Ishikawa (cell line): ENCODE data around the gene HIPK1.

Experiments
- CEBPB ChIP-seq: IDR thresholded peaks from 2 replicates; pipeline ENCODE4 v1.6.1; 2012
- EGR1 ChIP-seq: IDR thresholded peaks from 2 replicates; pipeline ENCODE4 v1.6.1; 2012
- EP300 ChIP-seq: IDR thresholded peaks from 2 replicates; pipeline ENCODE4 v1.6.1; 2012; ENCODE audit warnings: borderline replicate concordance
- FOXM1 ChIP-seq: IDR thresholded peaks from 2 replicates; pipeline ENCODE4 v1.6.1; 2012; ENCODE audit warnings: low read depth, borderline replicate concordance
- NFIC ChIP-seq: IDR thresholded peaks from 2 replicates; pipeline ENCODE4 v1.6.1; 2012
- RAD21 ChIP-seq: IDR thresholded peaks from 2 replicates; pipeline ENCODE4 v1.6.1; 2012; ENCODE audit warnings: low read depth
- TAF1 ChIP-seq: IDR thresholded peaks from 2 replicates; pipeline ENCODE4 v1.6.1; 2012; ENCODE audit warnings: low read depth, mild to moderate bottlenecking
- TCF12 ChIP-seq: IDR thresholded peaks from 2 replicates; pipeline ENCODE4 v1.6.1; 2012; ENCODE audit warnings: low read depth
- TEAD4 ChIP-seq: IDR thresholded peaks from 2 replicates; pipeline ENCODE4 v1.6.1; 2012
- YY1 ChIP-seq: IDR thresholded peaks from 2 replicates; pipeline ENCODE4 v1.6.1; 2012; ENCODE audit warnings: low read depth
- ZBTB7A ChIP-seq: IDR thresholded peaks from 2 replicates; pipeline ENCODE4 v1.6.1; 2012; ENCODE audit warnings: low read depth
- TF ChIP-seq, protein P1 (sequence below): IDR thresholded peaks from 2 replicates; pipeline ENCODE4 v1.6.1; 2012; ENCODE audit warnings: low read depth, mild to moderate bottlenecking
- TF ChIP-seq, protein P2 (sequence below): IDR thresholded peaks from 2 replicates; pipeline ENCODE4 v1.6.1; 2012
- TF ChIP-seq, protein P3 (sequence below): IDR thresholded peaks from 2 replicates; pipeline ENCODE4 v1.6.1; 2012

DNA sequence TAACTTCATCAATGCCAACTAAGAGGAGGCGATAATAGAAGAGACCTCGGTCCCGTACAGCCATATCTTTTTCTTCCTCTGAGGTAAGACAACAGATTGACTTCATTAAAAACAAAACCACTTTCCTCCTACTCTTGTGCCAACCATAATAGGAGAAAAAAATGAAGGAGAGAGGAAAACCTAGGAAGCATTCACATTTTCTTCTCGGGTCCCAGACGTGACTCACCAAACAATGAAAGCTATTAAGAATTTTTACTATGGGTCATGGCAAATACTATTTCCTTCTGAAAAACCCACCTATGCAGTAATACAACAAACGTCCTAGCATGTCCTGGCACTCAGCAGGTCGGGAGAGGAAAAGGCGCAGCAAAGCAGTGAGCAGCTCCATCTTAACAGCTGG, 33.2 kb upstream of the HIPK1 start:
- no peak for TF ChIP-seq EP300
- TF ChIP-seq, protein P1, sequence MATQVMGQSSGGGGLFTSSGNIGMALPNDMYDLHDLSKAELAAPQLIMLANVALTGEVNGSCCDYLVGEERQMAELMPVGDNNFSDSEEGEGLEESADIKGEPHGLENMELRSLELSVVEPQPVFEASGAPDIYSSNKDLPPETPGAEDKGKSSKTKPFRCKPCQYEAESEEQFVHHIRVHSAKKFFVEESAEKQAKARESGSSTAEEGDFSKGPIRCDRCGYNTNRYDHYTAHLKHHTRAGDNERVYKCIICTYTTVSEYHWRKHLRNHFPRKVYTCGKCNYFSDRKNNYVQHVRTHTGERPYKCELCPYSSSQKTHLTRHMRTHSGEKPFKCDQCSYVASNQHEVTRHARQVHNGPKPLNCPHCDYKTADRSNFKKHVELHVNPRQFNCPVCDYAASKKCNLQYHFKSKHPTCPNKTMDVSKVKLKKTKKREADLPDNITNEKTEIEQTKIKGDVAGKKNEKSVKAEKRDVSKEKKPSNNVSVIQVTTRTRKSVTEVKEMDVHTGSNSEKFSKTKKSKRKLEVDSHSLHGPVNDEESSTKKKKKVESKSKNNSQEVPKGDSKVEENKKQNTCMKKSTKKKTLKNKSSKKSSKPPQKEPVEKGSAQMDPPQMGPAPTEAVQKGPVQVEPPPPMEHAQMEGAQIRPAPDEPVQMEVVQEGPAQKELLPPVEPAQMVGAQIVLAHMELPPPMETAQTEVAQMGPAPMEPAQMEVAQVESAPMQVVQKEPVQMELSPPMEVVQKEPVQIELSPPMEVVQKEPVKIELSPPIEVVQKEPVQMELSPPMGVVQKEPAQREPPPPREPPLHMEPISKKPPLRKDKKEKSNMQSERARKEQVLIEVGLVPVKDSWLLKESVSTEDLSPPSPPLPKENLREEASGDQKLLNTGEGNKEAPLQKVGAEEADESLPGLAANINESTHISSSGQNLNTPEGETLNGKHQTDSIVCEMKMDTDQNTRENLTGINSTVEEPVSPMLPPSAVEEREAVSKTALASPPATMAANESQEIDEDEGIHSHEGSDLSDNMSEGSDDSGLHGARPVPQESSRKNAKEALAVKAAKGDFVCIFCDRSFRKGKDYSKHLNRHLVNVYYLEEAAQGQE: no peak
- no peak for TF ChIP-seq TAF1
- TF ChIP-seq TCF12: no peak
- TF ChIP-seq TEAD4: no peak
- no peak for TF ChIP-seq YY1
- no peak for TF ChIP-seq EGR1
- no peak for TF ChIP-seq RAD21
- no peak for TF ChIP-seq CEBPB
- TF ChIP-seq, protein P2, sequence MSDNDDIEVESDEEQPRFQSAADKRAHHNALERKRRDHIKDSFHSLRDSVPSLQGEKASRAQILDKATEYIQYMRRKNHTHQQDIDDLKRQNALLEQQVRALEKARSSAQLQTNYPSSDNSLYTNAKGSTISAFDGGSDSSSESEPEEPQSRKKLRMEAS: no peak
- TF ChIP-seq NFIC: no peak
- TF ChIP-seq FOXM1: no peak
- TF ChIP-seq ZBTB7A: no peak
- TF ChIP-seq, protein P3, sequence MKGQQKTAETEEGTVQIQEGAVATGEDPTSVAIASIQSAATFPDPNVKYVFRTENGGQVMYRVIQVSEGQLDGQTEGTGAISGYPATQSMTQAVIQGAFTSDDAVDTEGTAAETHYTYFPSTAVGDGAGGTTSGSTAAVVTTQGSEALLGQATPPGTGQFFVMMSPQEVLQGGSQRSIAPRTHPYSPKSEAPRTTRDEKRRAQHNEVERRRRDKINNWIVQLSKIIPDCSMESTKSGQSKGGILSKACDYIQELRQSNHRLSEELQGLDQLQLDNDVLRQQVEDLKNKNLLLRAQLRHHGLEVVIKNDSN: no peak
